K562 (cell line): ENCODE data around the gene FYTTD1. TPM values are rescaled to one million over a fixed set of nuclear protein-coding genes. Genes with fewer than 3 reads are reported as not detected.

Experiments
- ASH1L ChIP-seq: fragments of 450-650 bp; IDR thresholded peaks from 2 replicates; pipeline ENCODE4 v1.6.1; 2018; ENCODE audit warnings: borderline replicate concordance, mild to moderate bottlenecking, low read depth; ENCODE audit not compliant: partially characterized antibody
- CREB1 ChIP-seq, 2 experiments: sonication (generic) in 1 of 2; formaldehyde crosslinking in 1 of 2; IDR thresholded peaks; 2 replicates each; pipeline versions ENCODE4 v1.6.1 to v1.8.0; 2012 to 2022; ENCODE audit warnings: inconsistent platforms in 1 of 2, mild to moderate bottlenecking in 1 of 2, missing genetic modification reagents in 1 of 2, moderate library complexity in 1 of 2
- CREB3 ChIP-seq: fragments of 450-650 bp; conservative IDR thresholded peaks from 2 replicates; pipeline ENCODE4 v1.6.1; 2016; ENCODE audit warnings: missing genetic modification characterization, low read depth, mild to moderate bottlenecking, missing compliant biosample characterization, moderate library complexity
- DLX4 ChIP-seq: fragments of 250-450 bp; sonication (Bioruptor Pico); IDR thresholded peaks from 2 replicates; pipeline ENCODE4 v1.6.1; 2021; ENCODE audit warnings: mild to moderate bottlenecking
- EP400 ChIP-seq: fragments of 450-650 bp; IDR thresholded peaks from 2 replicates; pipeline ENCODE4 v1.6.1; 2017; ENCODE audit warnings: antibody characterized with exemption, mild to moderate bottlenecking, moderate library complexity
- FOS ChIP-seq: IDR thresholded peaks from 3 replicates; pipeline ENCODE4 v1.6.1; 2011; ENCODE audit not compliant: insufficient read length; ENCODE audit errors: extremely low read depth
- GABPB1 ChIP-seq: sonication (generic); formaldehyde crosslinking; IDR thresholded peaks from 2 replicates; pipeline ENCODE4 v1.8.0; 2022; ENCODE audit warnings: mild to moderate bottlenecking, missing genetic modification reagents
- HDAC6 ChIP-seq: IDR thresholded peaks from 2 replicates; pipeline ENCODE4 v1.6.1; 2012; ENCODE audit warnings: low read depth, mild to moderate bottlenecking, control low read depth, inconsistent platforms, low read length, moderate library complexity
- TFAP4 ChIP-seq: sonication (generic); formaldehyde crosslinking; IDR thresholded peaks from 2 replicates; pipeline ENCODE4 v1.8.0; 2022; ENCODE audit warnings: missing genetic modification reagents, mild to moderate bottlenecking, moderate library complexity, borderline replicate concordance
- U2AF2 ChIP-seq: fragments of 200-400 bp; formaldehyde crosslinking; optimal IDR thresholded peaks from 2 replicates; pipeline ENCODE3; 2017; ENCODE audit warnings: low read depth, mild to moderate bottlenecking, low read length
- ZBTB7A ChIP-seq: IDR thresholded peaks from 2 replicates; pipeline ENCODE4 v1.6.1; 2011; ENCODE audit warnings: low read depth, mild to moderate bottlenecking, low read length, moderate library complexity, borderline replicate concordance; ENCODE audit not compliant: control insufficient read depth
- ZNF431 ChIP-seq: sonication (generic); formaldehyde crosslinking; IDR thresholded peaks from 2 replicates; pipeline ENCODE4 v1.8.0; 2022; ENCODE audit warnings: mild to moderate bottlenecking, missing genetic modification reagents
- polyA plus RNA-seq, 8 experiments: library from polyadenylated mRNA; depleted of rRNA in 4 of 8; stranded (reverse) in 5 of 8; unstranded in 3 of 8; fragments of >200 nt; fragmentation: Nextera tagmentation in 2 of 8; fragmentation: Illumina TruSeq in 1 of 8; extraction: Ambion mirVana in 2 of 8; extraction: Trizol in 1 of 8; gene quantifications; 2 replicates each; pipeline versions ENCODE4 v1.2.1 to v1.2.3, GENCODE V29; 2011 to 2014; ENCODE audit warnings: inconsistent platforms in 1 of 8, missing spikeins in 1 of 8
- total RNA-seq, 7 experiments: library from RNA; depleted of rRNA in 6 of 7; stranded (reverse); fragments of >200 nt in 6 of 7; fragmentation: Illumina TruSeq in 2 of 7; extraction: Trizol in 2 of 7; gene quantifications; 2 replicates each; pipeline versions ENCODE4 v1.2.1 to v1.2.3, GENCODE V29; 2011 to 2021; ENCODE audit warnings: low replicate concordance in 1 of 7
- TF ChIP-seq, protein P1 (sequence below), 2 experiments: fragments of 450-650 bp in 1 of 2; sonication (generic) in 1 of 2; formaldehyde crosslinking in 1 of 2; IDR thresholded peaks; 2 replicates each; pipeline versions ENCODE4 v1.7.1 to v1.9.0; 2016 to 2022; ENCODE audit warnings: inconsistent platforms in 1 of 2, mild to moderate bottlenecking in 1 of 2, missing genetic modification reagents in 1 of 2

FYTTD1 gene
- total and polyA plus RNA-seq, 9 of the 15 experiments (the other 6 are each of a cell fraction or from before 2014, with no cell fraction given), result 35.7 to 106 (median 76.3) TPM

DNA sequence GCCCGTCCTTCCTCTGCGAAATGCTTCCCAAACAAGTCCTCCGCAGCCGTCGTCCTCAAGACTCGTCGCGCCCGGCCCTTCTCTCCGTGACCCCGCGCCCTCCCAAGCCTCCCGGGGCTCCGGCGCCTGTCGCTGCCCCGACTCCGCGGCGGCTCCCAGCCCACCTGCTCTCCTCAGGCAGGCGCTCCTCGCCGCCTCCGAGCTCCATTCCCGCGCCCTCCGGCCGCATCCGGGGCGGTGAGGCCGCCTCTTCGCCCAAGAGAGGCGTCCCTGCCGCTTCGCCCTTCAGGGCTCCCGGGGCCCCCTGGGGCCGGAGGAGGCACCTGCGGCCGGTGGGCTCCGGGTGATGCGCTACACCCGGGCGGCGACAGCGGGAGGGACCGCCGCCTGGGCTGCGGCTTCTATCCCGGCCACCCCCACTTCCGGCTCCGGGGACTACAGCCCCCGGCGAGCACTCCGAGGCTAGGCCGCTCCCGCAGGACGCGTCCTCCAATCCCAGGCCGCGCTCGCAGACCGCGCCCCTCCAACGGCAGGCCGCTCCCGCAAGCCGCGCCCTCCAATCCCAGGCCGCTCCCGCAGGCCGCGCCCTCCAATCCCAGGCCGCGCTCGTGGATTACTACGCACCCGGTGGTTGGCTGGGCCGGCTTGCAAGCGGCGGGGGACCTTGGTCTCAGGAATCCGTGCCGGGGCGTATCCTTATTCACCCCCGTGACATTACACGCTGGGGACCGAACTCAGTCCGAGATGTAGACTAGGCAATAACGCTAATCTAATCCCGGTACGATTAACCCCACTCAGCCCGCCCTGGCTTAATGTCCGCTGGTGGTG lies 13.0 kb upstream of the FYTTD1 start, which contains the start of gene RUBCN (continued):
- TF ChIP-seq ZNF431, result no peak
- TF ChIP-seq DLX4 (CRISPR knock-in tag), result no peak
- TF ChIP-seq CREB3 (tag), result no peak
- 0 out of 2 replicates have a peak, but pooled peaks have one; percentile 20 for TF ChIP-seq ZBTB7A
- TF ChIP-seq, protein P1, sequence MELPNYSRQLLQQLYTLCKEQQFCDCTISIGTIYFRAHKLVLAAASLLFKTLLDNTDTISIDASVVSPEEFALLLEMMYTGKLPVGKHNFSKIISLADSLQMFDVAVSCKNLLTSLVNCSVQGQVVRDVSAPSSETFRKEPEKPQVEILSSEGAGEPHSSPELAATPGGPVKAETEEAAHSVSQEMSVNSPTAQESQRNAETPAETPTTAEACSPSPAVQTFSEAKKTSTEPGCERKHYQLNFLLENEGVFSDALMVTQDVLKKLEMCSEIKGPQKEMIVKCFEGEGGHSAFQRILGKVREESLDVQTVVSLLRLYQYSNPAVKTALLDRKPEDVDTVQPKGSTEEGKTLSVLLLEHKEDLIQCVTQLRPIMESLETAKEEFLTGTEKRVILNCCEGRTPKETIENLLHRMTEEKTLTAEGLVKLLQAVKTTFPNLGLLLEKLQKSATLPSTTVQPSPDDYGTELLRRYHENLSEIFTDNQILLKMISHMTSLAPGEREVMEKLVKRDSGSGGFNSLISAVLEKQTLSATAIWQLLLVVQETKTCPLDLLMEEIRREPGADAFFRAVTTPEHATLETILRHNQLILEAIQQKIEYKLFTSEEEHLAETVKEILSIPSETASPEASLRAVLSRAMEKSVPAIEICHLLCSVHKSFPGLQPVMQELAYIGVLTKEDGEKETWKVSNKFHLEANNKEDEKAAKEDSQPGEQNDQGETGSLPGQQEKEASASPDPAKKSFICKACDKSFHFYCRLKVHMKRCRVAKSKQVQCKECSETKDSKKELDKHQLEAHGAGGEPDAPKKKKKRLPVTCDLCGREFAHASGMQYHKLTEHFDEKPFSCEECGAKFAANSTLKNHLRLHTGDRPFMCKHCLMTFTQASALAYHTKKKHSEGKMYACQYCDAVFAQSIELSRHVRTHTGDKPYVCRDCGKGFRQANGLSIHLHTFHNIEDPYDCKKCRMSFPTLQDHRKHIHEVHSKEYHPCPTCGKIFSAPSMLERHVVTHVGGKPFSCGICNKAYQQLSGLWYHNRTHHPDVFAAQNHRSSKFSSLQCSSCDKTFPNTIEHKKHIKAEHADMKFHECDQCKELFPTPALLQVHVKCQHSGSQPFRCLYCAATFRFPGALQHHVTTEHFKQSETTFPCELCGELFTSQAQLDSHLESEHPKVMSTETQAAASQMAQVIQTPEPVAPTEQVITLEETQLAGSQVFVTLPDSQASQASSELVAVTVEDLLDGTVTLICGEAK (IDR thresholded peaks at IDR 0.05), result peak; percentile 83
- TF ChIP-seq, protein P1 (CRISPR knock-in tag; IDR thresholded peaks at IDR 0.05), result no peak
- peak; percentile 61 for TF ChIP-seq FOS
- peak; percentile 63; the same call in 1 of the 2 replicates for TF ChIP-seq EP400
- peak; percentile 76 for TF ChIP-seq ASH1L
- TF ChIP-seq GABPB1, result peak; percentile 91
- no peak for TF ChIP-seq U2AF2
- TF ChIP-seq HDAC6, result no peak
- TF ChIP-seq TFAP4 (CRISPR knock-in tag), result peak; percentile 71
- peak; percentile 61 for TF ChIP-seq CREB1 (IDR thresholded peaks at IDR 0.05)
- peak; percentile 70; the same call in 1 of the 2 replicates for TF ChIP-seq CREB1 (CRISPR knock-in tag; IDR thresholded peaks at IDR 0.05)
